HG02840 (cell line): Measurements from ENCODE around the gene TUBB2A.
"Not testable (repeated sequence)": the region's sequence is repeated elsewhere in the genome, so short reads cannot be mapped to it uniquely, and the experiment has no call there.

Experiments used
- ATAC-seq: cut with Tn5 transposase; IDR thresholded peaks from one replicate; pipeline ENCODE4 v1.9.1; 2021; ENCODE audit warnings: mild to moderate bottlenecking, moderate library complexity, moderate number of reproducible peaks; ENCODE audit not compliant: unreplicated experiment, low FRiP score

Gene TUBB2A

GRCh38 chr6:3157131-3157933, at the start of gene TUBB2A:
TUBB2A (minus strand) TSS chr6:3157544; CDS start chr6:3157463, 81 bp downstream.
- peak; percentile 71 for ATAC-seq

- no peak for ATAC-seq
Measured at GRCh38 chr6:3206339-3207015, 49.1 kb upstream of the TUBB2A start.

GRCh38 chr6:3205913-3206312, 48.6 kb upstream of the TUBB2A start:
- ATAC-seq = no peak

GRCh38 chr6:3204921-3205320, 47.6 kb upstream of the TUBB2A start:
- no peak for ATAC-seq

- ATAC-seq = no peak
Measured at GRCh38 chr6:3202999-3203696, 45.8 kb upstream of the TUBB2A start.

- ATAC-seq = no peak
Measured at GRCh38 chr6:3201388-3201787, 44.0 kb upstream of the TUBB2A start.

- no peak for ATAC-seq
Measured at GRCh38 chr6:3200682-3201081, 43.3 kb upstream of the TUBB2A start.

- no peak for ATAC-seq
Measured at GRCh38 chr6:3199382-3199781, 42.0 kb upstream of the TUBB2A start.

- ATAC-seq = not testable (repeated sequence)
Measured at GRCh38 chr6:3197734-3198133, 40.4 kb upstream of the TUBB2A start.

GRCh38 chr6:3196770-3197169, 39.4 kb upstream of the TUBB2A start:
- ATAC-seq = no peak

- ATAC-seq = no peak
Measured at GRCh38 chr6:3195695-3196497, 38.6 kb upstream of the TUBB2A start.

GRCh38 chr6:3195420-3195694, 38.0 kb upstream of the TUBB2A start:
- no peak for ATAC-seq

- ATAC-seq = no peak
Measured at GRCh38 chr6:3194535-3195419, 37.4 kb upstream of the TUBB2A start.

- ATAC-seq = no peak
Measured at GRCh38 chr6:3193102-3193849, 35.9 kb upstream of the TUBB2A start.

- no peak for ATAC-seq
Measured at GRCh38 chr6:3190779-3191178, 33.4 kb upstream of the TUBB2A start.

GRCh38 chr6:3190056-3190455, 32.7 kb upstream of the TUBB2A start:
- no peak for ATAC-seq

GRCh38 chr6:3189192-3189591, 31.8 kb upstream of the TUBB2A start:
- ATAC-seq = not testable (repeated sequence)

- no peak for ATAC-seq
Measured at GRCh38 chr6:3188262-3188661, 30.9 kb upstream of the TUBB2A start.

GRCh38 chr6:3186974-3187382, 29.6 kb upstream of the TUBB2A start:
- no peak for ATAC-seq
